Stimulated activated CD4-positive, alpha-beta T cell treated with anti-CD3 and anti-CD28 coated beads, Interleukin-4, amount 100 ng/mL, for 48 hours (primary cell): Measurements from ENCODE around the gene PODXL2.
"Not testable (repeated sequence)": the region's sequence is repeated elsewhere in the genome, so short reads cannot be mapped to it uniquely, and the experiment has no call there.

Experiments
- DNase-seq, 2 donors: peaks; one replicate each; pipeline ENCODE4 v3.0.0-alpha.2; 2020; ENCODE audit warnings: low read depth in 2 of 2

PODXL2 gene

GRCh38 chr3:127674101-127674721 lies 45.2 kb downstream of the PODXL2 start:
- no peak for DNase-seq

GRCh38 chr3:127674790-127675189 lies 45.8 kb downstream of the PODXL2 start:
- DNase-seq = no peak

GRCh38 chr3:127675651-127676391 lies 46.8 kb downstream of the PODXL2 start:
- no peak for DNase-seq

- DNase-seq = no peak
Measured at GRCh38 chr3:127676456-127676855, 47.5 kb downstream of the PODXL2 start.

DNA sequence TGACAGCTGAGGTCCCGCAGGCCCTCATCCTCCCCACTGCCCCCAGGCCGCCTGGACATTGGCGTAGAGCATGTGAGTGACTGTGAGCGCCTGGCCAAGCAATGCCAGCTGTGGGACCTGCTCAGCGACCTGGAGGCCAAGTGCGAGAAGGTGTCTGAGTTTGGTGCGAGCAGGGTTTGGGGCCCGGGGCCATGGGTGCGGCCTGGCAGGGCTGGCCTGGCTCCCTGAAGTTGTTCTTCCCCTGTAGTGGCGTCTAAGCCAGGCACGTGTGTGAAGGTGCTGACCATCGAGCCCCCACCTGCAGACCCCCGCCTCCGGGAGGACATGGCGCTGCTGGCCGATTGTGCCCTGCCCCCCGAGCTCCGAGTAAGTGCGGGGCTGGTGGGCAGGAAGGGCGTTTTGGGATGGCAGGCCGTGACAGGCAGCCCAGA lies 48.0 kb downstream of the PODXL2 start:
- DNase-seq = no peak

- no peak for DNase-seq
Measured at GRCh38 chr3:127677541-127678314, 48.7 kb downstream of the PODXL2 start.

DNA sequence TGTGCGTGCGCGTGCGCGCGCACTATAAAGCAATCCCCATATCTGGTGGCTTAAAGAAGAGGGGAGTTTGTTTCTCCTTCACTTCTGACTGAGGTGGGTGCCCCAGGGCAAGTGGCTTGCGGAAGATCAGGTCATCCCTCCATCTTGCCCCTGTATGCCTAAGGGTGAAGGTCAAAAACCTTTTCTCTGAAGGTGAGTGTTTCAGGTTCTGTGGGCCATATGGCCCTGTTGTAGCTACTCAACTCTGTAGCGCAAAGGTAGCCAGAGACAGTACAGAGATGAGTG lies 49.3 kb downstream of the PODXL2 start:
- no peak for DNase-seq

GRCh38 chr3:127678611-127679533 lies 49.9 kb downstream of the PODXL2 start:
- DNase-seq = no peak

DNA sequence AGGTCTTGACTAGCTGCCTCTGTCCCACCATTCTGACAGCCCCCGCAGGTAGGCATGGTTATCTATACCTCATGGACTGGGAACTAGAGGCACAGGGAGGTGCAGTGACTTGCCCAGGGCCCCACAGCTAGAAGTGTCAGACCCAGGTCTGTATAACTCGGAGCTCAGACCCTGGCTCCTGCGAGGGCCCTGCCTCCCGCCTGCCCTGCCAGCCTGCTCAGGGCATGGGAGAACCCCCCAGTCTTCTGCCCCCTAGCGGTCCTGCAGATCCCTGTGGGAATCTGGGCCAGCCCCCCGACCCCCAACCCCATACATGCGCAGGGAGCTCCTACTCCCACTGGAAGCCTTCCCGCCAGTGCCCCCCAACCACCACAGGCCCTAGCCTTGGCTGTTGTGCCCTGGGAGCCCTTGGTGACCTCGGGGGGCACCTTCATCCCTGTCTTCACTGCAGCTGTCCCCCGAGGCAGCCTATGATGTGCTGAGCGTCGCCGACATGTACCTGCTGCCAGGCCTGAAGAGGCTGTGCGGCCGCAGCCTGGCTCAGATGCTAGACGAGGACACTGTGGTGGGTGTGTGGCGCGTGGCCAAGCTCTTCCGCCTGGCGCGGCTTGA lies 50.7 kb downstream of the PODXL2 start:
- no peak for DNase-seq

GRCh38 chr3:127680146-127680661 lies 51.2 kb downstream of the PODXL2 start:
- DNase-seq = no peak

- no peak for DNase-seq
Measured at GRCh38 chr3:127680798-127681221, 51.8 kb downstream of the PODXL2 start.

DNA sequence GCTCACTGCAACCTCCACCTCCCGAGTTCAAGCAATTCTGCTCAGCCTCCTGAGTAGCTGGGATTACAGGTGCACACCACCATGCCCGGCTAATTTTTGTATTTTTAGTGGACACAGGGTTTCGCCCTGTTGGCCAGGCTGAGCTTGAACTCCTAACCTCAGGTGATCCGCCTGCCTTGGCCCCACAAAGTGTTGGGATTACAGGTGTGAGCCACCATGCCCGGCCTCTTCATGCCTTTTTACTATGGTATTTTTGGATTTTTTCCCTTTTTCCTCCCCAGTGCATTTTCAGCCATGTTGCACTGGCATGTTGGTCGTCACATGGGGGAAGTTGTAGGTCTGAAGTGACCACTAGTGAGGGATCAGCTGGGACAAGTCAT lies 53.2 kb downstream of the PODXL2 start:
- DNase-seq = not testable (repeated sequence)

- no peak for DNase-seq
Measured at GRCh38 chr3:127682561-127682960, 53.6 kb downstream of the PODXL2 start.

- DNase-seq = no peak
Measured at GRCh38 chr3:127684871-127685707, 56.1 kb downstream of the PODXL2 start.

DNA sequence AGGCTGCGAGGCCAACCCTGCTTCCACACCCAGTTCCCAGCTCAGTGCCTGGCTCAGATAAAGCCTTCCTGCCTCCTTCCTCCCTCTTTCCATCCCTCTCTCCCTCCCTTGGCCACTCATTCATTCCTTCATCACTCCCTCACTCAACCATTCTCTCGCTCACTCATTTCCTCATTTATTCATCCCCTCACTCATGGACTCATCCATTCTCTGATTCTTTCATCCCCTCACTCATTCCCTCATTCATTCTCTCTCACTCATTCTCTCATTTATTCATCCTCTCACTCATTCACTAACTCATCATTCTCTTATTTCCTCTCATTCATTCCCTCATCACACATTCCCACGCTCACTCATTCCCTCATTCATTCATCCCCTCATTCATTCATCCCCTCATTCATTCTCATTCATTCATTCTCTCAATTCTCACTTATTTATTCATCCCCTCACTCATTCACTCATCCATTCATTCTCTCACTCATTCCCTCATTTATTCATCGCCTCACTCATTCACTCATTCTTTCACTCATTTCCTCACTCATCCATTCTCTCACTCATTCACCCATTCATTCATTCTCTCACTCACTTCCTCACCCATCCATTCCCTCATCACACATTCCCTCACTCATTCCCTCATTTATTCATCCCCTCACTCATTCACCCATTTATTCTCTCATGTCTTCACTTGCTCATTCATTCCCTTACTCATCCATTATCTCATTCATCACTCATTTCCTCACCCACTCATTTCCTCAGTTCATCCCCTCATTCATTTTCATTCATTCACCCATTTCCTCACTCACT lies 56.9 kb downstream of the PODXL2 start:
- no peak for DNase-seq

DNA sequence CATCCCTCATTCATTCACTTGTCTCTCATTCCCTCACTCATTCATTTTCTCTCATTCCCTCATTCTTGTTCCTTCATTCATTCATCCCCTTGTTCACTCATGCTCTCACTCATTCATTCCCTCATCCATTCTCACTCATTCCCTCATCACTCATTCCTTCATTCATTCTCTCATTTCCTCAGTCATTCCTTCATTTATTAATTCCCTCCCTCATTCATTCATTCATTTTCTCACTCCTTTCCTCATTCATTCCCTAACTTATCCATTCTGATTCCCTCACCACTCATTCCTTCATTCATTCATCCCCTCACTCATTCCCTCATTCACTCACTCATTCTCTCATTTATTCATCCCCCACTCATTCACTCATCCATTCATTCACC lies 57.5 kb downstream of the PODXL2 start:
- no peak for DNase-seq

GRCh38 chr3:127687228-127687737 lies 58.3 kb downstream of the PODXL2 start:
- no peak for DNase-seq

DNA sequence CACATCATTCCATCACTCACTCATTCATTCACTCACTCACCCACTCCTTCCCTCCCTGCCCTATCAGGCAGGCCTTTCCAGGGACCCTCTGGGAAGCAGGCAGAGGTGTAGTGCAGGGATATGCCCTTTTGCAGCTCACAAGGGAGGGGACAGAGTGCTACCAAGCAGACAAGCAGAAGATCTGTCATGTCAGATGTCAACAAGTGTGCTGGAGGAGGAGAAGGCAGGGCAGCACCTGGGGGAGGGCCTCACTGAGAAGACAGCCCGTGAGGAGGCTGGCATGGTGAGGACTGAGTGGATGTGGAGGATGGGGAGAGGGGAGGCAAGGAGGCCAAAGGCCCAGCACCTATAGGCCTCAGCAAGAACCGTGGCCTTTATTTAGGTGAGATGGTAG lies 59.0 kb downstream of the PODXL2 start:
- DNase-seq = no peak
